Measurements from ENCODE around the gene MADCAM1. TPM values are rescaled to one million over a fixed set of nuclear protein-coding genes. Genes with fewer than 3 reads are reported as not detected.
A peak's percentile ranks its signal among the peaks of the same experiment; 100 is the strongest.

The MADCAM1 gene
- total RNA-seq, 2 experiments from 2014 or later = 0.69 to 2.0 TPM

- H3K4me3 ChIP-seq (ENCODE audit: low read depth, low read length, poor library complexity, severe bottlenecking) = peak overlapping the region; percentile 96
- no peaks in the 10 kb centered on the region for H3K36me3 ChIP-seq (ENCODE audit: insufficient read depth, low read length)
- peak overlapping the region; percentile 73; the same call in 1 of the 2 replicates for H2AFZ ChIP-seq (ENCODE audit: low read length)
- peak overlapping the region; percentile 83 for H3K4me2 ChIP-seq (ENCODE audit: low read length)
- no peak for TF ChIP-seq EZH2phosphoT487 (IDR thresholded peaks at IDR 0.05; ENCODE audit: borderline replicate concordance, low read depth, low read length)
- no peak for TF ChIP-seq CTCF (conservative IDR thresholded peaks at IDR 0.05; ENCODE audit: low read length)
- CTCF ChIA-PET (ENCODE audit: unreplicated experiment) = no interaction called here
- no TSS peak for BruUV-seq (replicated peaks)
- H3K79me2 ChIP-seq (ENCODE audit: insufficient read depth, low read depth, low read length) = no peaks in the 10 kb centered on the region
- peak; percentile 24 for DNase-seq (ENCODE audit: low spot score)
- H3K4me1 ChIP-seq (ENCODE audit: insufficient read depth, low read length, poor library complexity, severe bottlenecking) = peaks cover 11% of the 10 kb centered on the region
- no peak overlapping the region for H3K27ac ChIP-seq (ENCODE audit: low read depth, low read length, poor library complexity, severe bottlenecking)
- intact Hi-C loops (cut with micrococcal nuclease; ENCODE audit: unreplicated experiment) = loop anchor here (2.0 kb wide), 1 partner anchor 17 kb away; the partner anchor contains the start of gene TPGS1
- no peaks in the 10 kb centered on the region for H3K9me2 ChIP-seq (ENCODE audit: insufficient read depth, low read length)
- H4K20me1 ChIP-seq (ENCODE audit: insufficient read depth, low read length) = no peaks in the 10 kb centered on the region
- peaks cover 4% of the 10 kb centered on the region for H3K9me3 ChIP-seq (ENCODE audit: low read length)
- POLR2A ChIA-PET = interaction anchor here (0.9 kb wide), 1 partner anchor 17 kb away, joined by 3 read pairs; no protein-coding TSS in a partner anchor
These were observed 6.7 kb upstream of the MADCAM1 start for GRCh38 chr19:489418-490196.

- no peaks in the 10 kb centered on the region for H4K20me1 ChIP-seq (ENCODE audit: insufficient read depth, low read length)
- no peaks in the 10 kb centered on the region for H3K9me2 ChIP-seq (ENCODE audit: insufficient read depth, low read length)
- ChIA-PET POLR2A (no interaction called here), CTCF (ENCODE audit: unreplicated experiment) (no interaction called here)
- no peaks in the 10 kb centered on the region for H3K79me2 ChIP-seq (ENCODE audit: insufficient read depth, low read depth, low read length)
- peak; percentile 58 for DNase-seq (ENCODE audit: low spot score)
- H2AFZ ChIP-seq (ENCODE audit: low read length) = no peak overlapping the region
- H3K36me3 ChIP-seq (ENCODE audit: insufficient read depth, low read length) = no peaks in the 10 kb centered on the region
- TF ChIP-seq CTCF (conservative IDR thresholded peaks at IDR 0.05; ENCODE audit: low read length) = no peak
- TF ChIP-seq EZH2phosphoT487 (IDR thresholded peaks at IDR 0.05; ENCODE audit: borderline replicate concordance, low read depth, low read length) = no peak
- peaks cover 4% of the 10 kb centered on the region for H3K9me3 ChIP-seq (ENCODE audit: low read length)
- intact Hi-C loops (cut with micrococcal nuclease; ENCODE audit: unreplicated experiment) = no loop called here
- no peak overlapping the region for H3K4me3 ChIP-seq (ENCODE audit: low read depth, low read length, poor library complexity, severe bottlenecking)
- H3K4me1 ChIP-seq (ENCODE audit: insufficient read depth, low read length, poor library complexity, severe bottlenecking) = peaks cover 11% of the 10 kb centered on the region
- peak overlapping the region; percentile 16 for H3K27ac ChIP-seq (ENCODE audit: low read depth, low read length, poor library complexity, severe bottlenecking)
- BruUV-seq (replicated peaks) = no TSS peak
- no peak overlapping the region for H3K4me2 ChIP-seq (ENCODE audit: low read length)
These were observed 5.0 kb upstream of the MADCAM1 start for GRCh38 chr19:491146-491741.

Data from OCI-LY7 (cell line).